Inflammatory macrophage (primary cell): ENCODE data around the gene PDE3A.

ENCODE experiments used
- DNase-seq, 2 donors: peaks; one replicate each; pipeline ENCODE4 v3.0.0-alpha.2; 2020 to 2022

PDE3A gene

GRCh38 chr12:20426191-20426590 lies 57.9 kb downstream of the PDE3A start:
- DNase-seq, result no peak

- DNase-seq, result no peak
These were observed 58.6 kb downstream of the PDE3A start for GRCh38 chr12:20426957-20427356.

DNA sequence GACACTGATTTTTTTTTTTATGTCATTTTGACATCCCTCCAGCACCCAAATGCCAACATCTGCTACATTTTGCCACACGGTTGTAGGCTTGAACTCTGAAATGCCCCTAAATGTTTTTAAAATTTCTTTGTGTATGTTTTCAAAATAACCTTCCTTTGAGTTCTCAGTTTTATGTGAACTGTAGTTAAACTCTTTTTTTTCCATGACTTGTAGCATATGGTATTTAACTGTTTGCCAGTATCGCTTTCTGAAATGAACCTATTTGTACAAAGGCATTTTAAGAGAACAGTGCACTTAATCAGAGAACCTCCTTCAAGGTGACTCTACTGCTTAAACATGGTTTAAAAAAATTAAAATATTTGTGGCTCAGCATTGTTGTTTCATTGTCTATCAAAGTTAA lies 61.5 kb downstream of the PDE3A start:
- no peak for DNase-seq

- DNase-seq, result no peak
These were observed 64.0 kb downstream of the PDE3A start for GRCh38 chr12:20432290-20432689.

DNA sequence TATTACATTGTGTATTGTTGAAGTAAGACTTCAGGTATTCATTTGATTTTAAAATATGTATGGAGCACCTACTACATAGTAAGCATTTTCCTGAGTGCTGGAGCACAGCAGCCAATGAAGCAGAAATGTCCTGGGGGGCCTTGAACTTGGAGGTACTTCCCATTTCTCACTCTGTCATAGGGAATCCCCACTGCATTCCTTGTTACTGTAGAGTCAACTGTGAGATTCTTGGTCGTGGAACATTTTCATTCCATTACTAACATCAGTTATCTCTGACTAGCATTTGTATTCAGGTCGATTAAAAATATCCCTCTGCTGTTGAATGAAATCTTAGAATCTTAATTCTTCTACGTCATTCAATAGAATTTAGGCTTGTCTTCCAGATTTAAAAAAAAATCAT lies 66.7 kb downstream of the PDE3A start:
- no peak for DNase-seq

GRCh38 chr12:20436316-20436715 lies 68.0 kb downstream of the PDE3A start:
- DNase-seq, result no peak

GRCh38 chr12:20438299-20438779 lies 70.0 kb downstream of the PDE3A start:
- DNase-seq, result no peak

GRCh38 chr12:20439626-20440025 lies 71.3 kb downstream of the PDE3A start:
- no peak for DNase-seq

- DNase-seq, result no peak
These were observed 72.1 kb downstream of the PDE3A start for GRCh38 chr12:20440408-20440807.

- DNase-seq, result peak; percentile 25 to 36
These were observed 74.0 kb downstream of the PDE3A start for GRCh38 chr12:20442322-20442721.

GRCh38 chr12:20443255-20443654 lies 74.9 kb downstream of the PDE3A start:
- DNase-seq, result peak in 1 of 2 donors; percentile 15

DNA sequence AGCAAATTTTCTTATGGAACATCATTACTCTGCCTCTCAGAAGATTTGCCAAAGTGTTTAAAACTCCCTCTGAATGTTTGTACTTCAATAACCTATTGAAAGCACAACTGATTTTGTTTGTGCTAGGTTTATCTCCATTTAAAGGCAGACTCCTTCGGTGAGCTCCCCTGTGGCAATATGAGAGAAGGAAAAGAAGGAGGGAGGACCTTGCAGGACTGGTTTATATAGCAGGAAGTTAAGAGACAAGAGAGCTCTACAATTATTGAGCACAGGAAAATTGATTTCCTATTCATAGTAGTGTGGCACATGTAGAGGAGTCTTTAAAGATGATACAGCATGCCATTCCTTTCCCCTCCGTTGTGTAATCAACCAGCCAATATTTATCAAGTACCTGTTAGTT lies 75.5 kb downstream of the PDE3A start:
- no peak for DNase-seq

- peak in 1 of 2 donors; percentile 21 for DNase-seq
These were observed 76.3 kb downstream of the PDE3A start for GRCh38 chr12:20444595-20445170.

- DNase-seq, result no peak
These were observed 77.3 kb downstream of the PDE3A start for GRCh38 chr12:20445687-20446086.

- DNase-seq, result no peak
These were observed 78.5 kb downstream of the PDE3A start for GRCh38 chr12:20446836-20447235.

DNA sequence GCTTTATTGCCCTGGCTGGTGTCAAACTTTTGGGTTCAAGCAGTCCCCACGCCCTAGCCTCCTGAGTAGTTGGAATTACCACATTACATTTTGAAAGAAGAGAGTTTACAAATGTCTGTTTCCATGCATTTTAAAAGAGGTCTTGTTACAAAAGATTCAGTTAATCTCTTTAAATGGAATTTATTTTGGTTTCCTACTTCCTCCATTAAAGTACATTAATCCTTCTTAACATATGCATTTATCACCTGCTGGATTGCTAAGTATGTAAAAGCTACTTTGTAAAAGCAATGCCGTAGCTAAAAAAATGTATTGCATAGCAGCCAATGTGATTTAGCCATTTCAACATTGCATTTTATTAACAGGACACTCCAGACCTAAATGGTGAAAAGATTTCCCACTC lies 80.4 kb downstream of the PDE3A start:
- no peak for DNase-seq

DNA sequence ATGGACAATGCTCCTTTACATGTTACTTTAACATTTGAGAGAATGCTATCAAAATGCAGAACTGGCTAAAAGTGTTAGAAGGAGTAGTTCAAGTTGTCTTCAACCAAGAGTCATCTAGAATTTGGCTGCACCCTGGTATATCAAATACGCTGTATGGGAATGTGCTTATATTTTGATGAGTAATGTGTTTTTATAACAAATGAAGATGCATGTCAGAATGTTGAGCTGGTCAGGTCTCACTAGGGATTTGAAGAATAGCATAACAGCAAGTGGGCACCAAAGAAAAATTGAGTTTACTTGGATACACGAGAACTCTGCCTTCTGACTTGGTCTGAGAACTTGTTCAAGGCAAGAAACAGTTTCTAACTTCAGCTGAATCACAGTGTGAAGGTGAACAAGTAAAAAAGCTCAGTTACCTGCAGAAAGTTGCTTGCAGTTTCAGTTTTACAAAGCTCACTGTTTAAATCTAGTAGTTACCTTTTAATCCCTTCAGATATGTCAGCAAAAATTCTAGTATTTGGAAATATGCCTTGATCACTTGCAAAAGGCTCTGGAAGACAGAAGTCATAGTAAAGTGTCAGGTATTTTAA lies 82.3 kb downstream of the PDE3A start:
- no peak for DNase-seq

DNA sequence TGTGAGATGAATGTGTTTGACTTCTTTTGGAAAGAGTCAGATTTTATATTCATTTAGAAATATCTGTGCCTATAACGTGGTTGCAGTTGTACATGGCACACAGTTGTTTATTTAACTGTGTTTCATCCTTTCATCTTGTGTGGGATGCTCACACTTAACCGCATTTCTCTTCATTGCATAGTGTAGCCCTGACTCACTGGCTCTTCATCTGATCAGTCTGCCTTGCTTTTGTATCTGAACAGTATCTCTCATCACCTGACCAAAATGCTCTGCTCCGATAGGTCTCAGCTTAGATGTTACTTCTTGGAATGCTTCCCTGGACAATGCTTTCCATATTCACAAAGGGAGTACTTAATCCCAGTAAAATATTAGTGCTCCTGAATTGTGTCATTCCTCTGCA lies 83.4 kb downstream of the PDE3A start:
- no peak for DNase-seq

GRCh38 chr12:20452496-20453010 lies 84.2 kb downstream of the PDE3A start:
- DNase-seq, result no peak

DNA sequence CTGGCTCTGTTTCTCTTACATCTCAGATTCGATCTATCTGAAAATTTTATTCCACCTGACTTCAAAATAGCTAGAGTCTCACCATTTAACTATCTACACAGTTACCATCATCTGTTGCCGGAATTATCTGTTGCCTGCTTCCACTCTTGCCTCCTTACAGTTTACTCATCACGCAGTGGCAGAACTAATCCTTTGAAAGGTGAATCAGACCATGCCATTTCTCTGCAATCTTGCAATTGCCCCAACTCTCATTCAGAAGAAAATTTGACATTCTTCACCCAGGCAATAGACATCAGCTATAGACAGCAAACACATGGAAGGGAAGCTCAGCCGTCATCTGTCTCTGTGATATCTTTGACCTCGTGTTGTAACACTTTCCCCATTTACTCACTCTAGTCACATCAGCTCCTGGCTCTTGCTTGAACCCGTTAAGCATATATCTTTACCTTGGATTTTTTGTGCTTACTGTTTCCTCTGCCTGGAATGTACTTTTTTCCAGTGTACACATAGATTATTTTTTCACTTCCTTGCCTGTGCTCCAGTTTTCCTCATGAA lies 85.5 kb downstream of the PDE3A start:
- DNase-seq, result no peak

DNA sequence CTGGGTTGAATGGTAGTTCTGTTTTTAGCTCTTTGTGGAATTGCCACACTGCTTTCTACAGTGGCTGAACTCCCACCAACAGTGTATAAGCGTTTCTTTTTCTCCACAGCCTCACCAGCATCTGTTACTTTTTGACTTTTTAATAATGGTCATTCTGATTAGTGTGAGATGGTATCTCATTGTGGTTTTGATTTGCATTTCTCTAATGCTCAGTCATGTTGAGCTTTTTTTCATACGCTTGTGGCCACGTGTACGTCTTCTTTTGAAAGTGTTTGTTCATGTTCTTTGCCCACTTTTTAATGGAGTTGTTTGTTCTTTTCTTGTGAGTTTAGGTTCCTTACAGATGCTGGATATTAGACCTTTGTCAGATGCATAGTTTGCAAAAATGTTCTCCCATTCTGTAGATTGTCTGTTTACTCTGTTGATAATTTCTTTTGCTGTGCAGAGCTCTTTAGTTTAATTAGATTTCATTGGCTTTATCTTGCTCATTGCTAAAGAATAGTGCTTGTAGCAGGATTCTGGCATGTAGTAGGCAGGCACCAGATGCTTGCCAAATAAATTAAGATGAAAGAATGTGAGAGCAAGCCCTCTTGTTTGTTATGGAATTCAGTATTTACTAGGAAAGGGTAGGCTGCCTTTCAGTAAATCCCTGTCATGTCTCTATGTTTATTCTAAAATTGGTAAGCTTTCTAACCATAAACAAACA lies 86.8 kb downstream of the PDE3A start:
- no peak for DNase-seq

DNA sequence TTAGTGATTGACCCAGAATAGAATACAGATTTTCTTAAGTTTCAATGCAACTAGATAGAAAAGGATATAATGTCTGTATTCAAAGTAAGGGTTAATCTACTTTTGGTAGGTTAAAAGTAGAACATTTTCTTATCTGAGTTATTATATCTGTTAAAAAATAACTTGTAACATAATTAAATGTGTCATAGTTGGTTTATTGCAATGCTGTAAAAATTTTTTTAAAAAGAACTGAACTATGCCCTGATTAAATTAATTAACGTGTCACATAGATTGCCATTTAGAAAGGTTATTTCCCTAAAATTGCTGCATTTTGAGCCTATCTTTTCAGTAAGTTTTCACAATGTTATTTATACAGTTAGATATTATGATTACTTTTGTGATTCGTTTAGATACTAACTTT lies 89.2 kb downstream of the PDE3A start:
- DNase-seq, result no peak

- DNase-seq, result no peak
These were observed 89.7 kb downstream of the PDE3A start for GRCh38 chr12:20458011-20458410.

- DNase-seq, result no peak
These were observed 91.6 kb downstream of the PDE3A start for GRCh38 chr12:20459920-20460319.
